Measurements from ENCODE around the gene FBXW7.

The FBXW7 gene

GRCh38 chr4:152571296-152571695 lies 35.4 kb upstream of the FBXW7 start:
- Histone ChIP-seq H3K36me3 (no peaks in the 10 kb centered on the region), H3K27me3 (no peaks in the 10 kb centered on the region), H3K4me1 (no peaks in the 10 kb centered on the region), H3K4me3 (ENCODE audit: low read depth, low read length) (no peak overlapping the region), H3K9me3 (no peaks in the 10 kb centered on the region)
- no peak for DNase-seq
- TF ChIP-seq, protein P1, sequence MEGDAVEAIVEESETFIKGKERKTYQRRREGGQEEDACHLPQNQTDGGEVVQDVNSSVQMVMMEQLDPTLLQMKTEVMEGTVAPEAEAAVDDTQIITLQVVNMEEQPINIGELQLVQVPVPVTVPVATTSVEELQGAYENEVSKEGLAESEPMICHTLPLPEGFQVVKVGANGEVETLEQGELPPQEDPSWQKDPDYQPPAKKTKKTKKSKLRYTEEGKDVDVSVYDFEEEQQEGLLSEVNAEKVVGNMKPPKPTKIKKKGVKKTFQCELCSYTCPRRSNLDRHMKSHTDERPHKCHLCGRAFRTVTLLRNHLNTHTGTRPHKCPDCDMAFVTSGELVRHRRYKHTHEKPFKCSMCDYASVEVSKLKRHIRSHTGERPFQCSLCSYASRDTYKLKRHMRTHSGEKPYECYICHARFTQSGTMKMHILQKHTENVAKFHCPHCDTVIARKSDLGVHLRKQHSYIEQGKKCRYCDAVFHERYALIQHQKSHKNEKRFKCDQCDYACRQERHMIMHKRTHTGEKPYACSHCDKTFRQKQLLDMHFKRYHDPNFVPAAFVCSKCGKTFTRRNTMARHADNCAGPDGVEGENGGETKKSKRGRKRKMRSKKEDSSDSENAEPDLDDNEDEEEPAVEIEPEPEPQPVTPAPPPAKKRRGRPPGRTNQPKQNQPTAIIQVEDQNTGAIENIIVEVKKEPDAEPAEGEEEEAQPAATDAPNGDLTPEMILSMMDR (IDR thresholded peaks at IDR 0.05; ENCODE audit: low read depth, low read length): no peak

- Histone ChIP-seq H3K9me3 (no peaks in the 10 kb centered on the region), H3K4me3 (ENCODE audit: low read depth, low read length) (no peak overlapping the region), H3K36me3 (no peaks in the 10 kb centered on the region), H3K27me3 (no peaks in the 10 kb centered on the region), H3K4me1 (no peaks in the 10 kb centered on the region)
- DNase-seq: no peak
- TF ChIP-seq, protein P1 (IDR thresholded peaks at IDR 0.05; ENCODE audit: low read depth, low read length): no peak
Measured at GRCh38 chr4:152565333-152565732, 29.4 kb upstream of the FBXW7 start.

DNA sequence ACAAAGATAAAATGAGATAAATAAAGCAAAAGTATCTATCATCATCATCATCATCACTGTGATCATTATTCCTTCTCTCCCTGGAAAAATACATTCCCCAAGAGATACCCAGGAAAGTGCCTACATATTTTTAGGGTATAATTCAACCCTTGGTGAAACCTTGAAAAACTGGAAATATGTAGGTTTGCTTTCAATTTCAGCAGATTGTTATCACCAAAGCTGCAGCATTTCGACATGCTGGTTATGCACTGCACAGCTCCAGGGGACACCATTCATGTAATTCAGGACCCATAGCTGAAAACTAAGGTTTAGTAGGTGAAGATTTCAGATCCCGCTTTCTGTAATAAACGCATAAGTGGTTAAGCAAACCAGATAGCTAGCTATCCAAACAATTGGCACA lies 28.4 kb upstream of the FBXW7 start:
- DNase-seq: no peak
- TF ChIP-seq, protein P1 (IDR thresholded peaks at IDR 0.05; ENCODE audit: low read depth, low read length): no peak
- no peak overlapping the region for H3K4me3 ChIP-seq (ENCODE audit: low read depth, low read length)

DNA sequence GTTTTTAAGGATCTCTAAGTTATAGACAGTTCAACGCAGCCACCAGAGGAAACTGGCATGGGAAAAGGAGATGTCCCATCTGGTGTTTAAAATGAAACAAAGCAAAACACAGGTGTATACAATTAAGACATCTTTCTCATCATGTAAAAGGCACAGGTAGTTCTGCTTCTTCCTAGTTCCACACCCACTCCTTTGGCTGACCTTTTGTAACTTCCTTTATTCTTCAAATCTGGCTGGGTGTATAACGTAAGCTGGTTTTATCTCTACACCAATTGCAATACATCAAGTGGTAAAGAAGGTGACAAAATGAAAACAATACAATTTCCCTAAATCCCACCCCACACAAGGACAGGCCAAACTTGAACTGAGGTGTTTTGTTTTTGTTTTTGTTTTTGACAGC lies 27.3 kb upstream of the FBXW7 start:
- H3K36me3 ChIP-seq: no peaks in the 10 kb centered on the region
- no peak overlapping the region for H3K4me3 ChIP-seq (ENCODE audit: low read depth, low read length)
- DNase-seq: no peak
- no peaks in the 10 kb centered on the region for H3K9me3 ChIP-seq
- H3K27me3 ChIP-seq: no peaks in the 10 kb centered on the region
- no peaks in the 10 kb centered on the region for H3K4me1 ChIP-seq
- TF ChIP-seq, protein P1 (IDR thresholded peaks at IDR 0.05; ENCODE audit: low read depth, low read length): no peak

More for the DNA sequence above, 28.4 kb upstream of the FBXW7 start:
- H3K9me3 ChIP-seq: no peaks in the 10 kb centered on the region
- H3K4me1 ChIP-seq: no peaks in the 10 kb centered on the region
- no peaks in the 10 kb centered on the region for H3K27me3 ChIP-seq
- no peaks in the 10 kb centered on the region for H3K36me3 ChIP-seq

DNA sequence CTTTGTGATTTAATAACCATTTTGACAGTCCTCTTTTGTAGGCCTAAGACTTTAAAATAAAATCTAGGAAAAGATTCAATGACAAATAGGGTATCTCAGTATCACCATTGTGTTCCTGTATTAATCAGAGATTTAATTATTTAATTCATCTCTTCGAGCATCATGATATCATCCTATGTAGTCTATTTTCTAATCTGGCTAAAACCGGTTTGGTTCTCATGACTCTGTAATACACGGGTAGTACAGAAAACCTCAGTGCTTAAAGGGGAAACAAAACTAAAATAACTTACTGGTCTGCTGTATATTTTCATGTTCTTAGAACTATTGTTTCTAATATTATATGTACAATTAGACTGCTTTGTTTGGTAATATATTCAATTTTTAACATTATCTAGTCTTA lies 23.7 kb upstream of the FBXW7 start:
- no peaks in the 10 kb centered on the region for H3K27me3 ChIP-seq
- TF ChIP-seq, protein P1 (IDR thresholded peaks at IDR 0.05; ENCODE audit: low read depth, low read length): no peak
- H3K36me3 ChIP-seq: no peaks in the 10 kb centered on the region
- H3K4me3 ChIP-seq (ENCODE audit: low read depth, low read length): no peak overlapping the region
- H3K4me1 ChIP-seq: no peaks in the 10 kb centered on the region
- no peaks in the 10 kb centered on the region for H3K9me3 ChIP-seq
- DNase-seq: no peak

DNA sequence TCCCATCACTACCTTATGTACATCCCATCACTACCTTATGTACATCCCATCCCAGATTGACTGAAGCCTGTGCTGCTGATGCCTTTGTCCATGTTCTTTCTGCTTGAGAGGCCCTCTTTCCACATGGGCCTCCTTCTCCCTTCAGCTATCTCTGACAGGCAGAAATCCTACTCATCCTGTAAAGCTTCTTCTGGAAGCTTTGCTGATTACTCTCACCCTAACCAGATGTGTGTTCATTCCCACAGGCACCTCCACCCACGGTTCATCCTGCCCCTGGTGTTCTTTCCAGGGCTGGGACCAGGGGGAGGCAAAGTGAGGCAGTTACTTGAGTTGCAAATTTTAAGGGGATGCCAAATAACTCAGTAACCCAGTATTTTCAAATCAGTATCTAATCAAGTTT lies 22.5 kb upstream of the FBXW7 start:
- Histone ChIP-seq H3K4me1 (no peaks in the 10 kb centered on the region), H3K27me3 (no peaks in the 10 kb centered on the region), H3K9me3 (no peaks in the 10 kb centered on the region), H3K36me3 (no peaks in the 10 kb centered on the region), H3K4me3 (ENCODE audit: low read depth, low read length) (no peak overlapping the region)
- no peak for DNase-seq
- TF ChIP-seq, protein P1 (IDR thresholded peaks at IDR 0.05; ENCODE audit: low read depth, low read length): no peak

Measured in BE2C (cell line).